HG02981 (cell line): ENCODE measurements around the gene DPYSL5.

Source experiments
- ATAC-seq: cut with Tn5 transposase; IDR thresholded peaks from one replicate; pipeline ENCODE4 v1.9.1; 2021; ENCODE audit warnings: mild to moderate bottlenecking, moderate library complexity; ENCODE audit not compliant: unreplicated experiment

The DPYSL5 gene

DNA sequence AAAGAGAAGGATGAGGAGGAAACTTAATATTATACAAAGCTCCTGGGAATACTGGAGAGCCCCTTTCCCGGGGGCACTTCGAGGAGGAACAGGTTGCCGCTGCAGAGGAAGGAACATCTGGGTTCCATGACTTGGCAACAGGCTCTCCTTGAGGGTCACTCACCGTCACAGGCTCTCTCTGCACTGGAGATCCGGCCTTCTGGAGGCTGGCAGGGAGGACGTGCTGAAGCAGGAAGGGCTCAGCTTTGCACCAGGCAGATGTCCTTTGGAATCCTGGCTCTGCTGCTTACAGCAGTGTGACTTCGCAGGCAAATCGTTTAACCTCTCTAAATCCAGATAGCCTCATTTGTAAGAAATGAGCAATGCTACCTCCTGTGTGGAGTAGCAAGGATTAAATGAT lies 2.9 kb upstream of the DPYSL5 start:
- ATAC-seq = no peak

DNA sequence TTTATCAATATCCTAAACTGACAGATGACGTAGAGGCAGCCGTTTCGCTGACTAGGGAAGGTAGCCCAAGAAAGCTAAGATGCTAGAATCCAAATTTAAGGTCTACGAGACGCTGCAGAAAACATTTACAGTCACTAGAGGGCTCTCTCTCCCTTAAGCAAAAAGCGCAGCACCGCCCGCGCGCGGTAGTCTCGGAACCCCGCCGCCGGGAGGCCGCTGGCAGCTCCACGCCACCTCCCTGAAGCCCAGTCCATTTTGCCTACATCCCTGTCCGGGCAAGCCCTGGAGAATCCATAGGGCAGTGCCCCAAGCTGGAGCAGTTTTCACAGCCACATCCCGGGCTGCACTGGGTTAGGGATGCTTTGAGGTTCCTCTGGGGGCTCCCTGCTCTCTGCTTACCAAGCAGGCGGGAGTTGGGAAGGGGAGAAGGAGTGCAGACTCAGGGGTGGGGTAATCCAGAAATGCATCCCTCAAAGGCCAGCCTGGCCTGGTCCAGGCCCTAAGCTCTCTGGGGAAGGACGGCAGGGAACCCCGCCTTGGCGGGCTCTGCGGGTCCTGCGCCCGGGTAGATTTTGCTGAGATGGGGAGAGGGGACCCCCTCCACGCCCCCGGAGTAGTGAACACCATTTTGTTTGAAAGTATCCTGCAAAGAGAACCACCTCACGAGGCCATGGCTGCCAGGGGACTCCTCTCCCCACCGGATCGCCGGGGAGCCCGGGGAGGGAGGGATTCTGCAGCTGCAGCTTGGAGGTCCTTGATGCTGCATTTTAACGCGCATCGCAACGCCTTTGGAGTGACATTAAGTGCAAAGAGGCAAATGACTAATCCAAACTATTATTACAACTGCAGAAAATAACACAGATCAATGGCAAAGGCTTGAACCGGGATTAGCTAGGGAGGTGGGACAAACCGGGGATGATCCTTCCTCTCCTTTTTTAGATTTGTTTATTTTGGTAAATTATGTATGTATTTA lies 1.3 kb upstream of the DPYSL5 start:
- ATAC-seq = no peak

GRCh38 chr2:26847307-26847654 lies 651 bp upstream of the DPYSL5 start:
- no peak for ATAC-seq

- no peak for ATAC-seq
Observed at GRCh38 chr2:26848336-26849055, 564 bp downstream of the DPYSL5 start.

GRCh38 chr2:26849056-26849999 lies 1.4 kb downstream of the DPYSL5 start:
- ATAC-seq = no peak

DNA sequence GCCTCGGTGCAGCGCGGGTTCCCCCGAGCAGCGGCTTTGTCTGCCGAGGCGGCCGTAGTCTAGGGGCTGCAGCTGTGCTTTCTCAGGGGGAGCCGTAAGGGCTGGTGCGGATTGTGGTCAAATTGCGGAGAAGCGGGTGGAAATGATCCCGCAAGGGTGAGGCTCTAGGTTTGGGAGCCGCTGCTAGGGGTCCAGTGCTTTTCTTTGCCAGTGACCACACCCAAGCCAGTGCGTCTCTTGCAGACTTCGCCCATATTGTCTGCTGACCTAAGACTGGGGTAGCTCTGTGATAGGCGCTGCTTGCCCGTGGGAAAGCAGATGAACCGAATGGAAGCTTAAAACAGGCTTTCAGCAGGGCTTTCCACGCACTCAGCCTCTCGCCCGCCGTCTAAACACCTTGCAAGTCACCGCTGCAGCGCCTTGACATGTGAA lies 2.1 kb downstream of the DPYSL5 start:
- ATAC-seq = no peak

DNA sequence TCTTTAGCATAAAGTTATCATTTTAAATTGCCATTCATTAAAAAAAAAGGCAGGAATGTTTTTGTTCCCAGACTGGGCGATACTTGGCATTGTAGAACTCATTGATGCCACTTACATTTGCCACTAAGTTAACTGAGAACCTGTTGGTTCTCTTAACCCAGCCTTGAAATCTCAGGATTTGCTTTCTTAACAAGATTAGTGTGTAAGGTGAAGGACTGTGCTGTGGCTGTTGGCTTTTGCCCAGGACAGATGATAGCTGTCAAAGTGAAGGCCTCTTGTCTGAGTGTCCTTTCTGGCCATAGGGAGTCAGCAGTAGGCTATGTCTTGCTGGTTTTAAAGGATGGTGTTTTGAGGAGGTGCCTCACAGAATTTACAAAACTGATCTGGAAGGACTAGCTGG lies 2.6 kb downstream of the DPYSL5 start:
- ATAC-seq = no peak

DNA sequence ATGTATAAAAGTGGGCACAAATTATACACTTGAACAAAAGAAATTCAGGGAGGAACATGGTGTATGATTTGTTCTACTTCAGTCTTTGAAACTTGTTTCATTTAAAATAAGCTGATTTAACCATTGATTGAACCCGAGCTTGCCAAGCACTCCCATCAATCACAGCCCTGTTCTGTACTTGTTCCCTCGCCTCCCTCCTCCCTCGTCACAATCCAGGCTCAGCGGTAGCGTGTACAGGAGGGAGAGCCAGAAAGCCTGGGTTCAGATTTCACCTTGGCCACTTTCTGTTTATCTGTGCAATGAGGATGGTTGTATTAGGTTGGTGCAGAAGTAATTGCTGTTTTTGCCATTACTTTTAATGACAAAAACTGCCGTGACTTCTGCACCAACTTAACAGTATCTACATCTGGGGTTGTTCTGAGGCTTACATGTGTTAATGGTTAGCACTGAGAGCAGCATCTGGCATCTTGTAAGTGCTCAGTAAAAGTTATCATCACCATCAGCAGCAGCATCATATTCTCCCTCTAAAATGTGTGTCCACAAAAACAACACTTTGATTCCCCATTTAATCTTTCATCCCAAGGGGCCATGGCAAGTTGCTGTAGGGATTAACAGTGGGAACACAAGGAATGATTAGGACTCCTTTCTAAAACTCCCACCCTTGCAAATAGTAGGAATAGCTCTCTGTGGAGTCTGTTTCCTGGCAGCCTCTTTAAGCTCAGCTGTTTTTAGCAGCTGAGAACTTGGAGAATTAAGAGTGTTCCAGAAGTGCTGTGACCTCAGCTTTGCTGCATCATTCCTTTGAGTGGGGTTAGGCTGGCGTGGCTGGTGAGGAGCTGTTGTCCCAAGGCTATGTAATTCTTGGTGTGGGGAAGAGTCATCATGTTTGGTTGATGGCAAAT lies 4.7 kb downstream of the DPYSL5 start:
- no peak for ATAC-seq

DNA sequence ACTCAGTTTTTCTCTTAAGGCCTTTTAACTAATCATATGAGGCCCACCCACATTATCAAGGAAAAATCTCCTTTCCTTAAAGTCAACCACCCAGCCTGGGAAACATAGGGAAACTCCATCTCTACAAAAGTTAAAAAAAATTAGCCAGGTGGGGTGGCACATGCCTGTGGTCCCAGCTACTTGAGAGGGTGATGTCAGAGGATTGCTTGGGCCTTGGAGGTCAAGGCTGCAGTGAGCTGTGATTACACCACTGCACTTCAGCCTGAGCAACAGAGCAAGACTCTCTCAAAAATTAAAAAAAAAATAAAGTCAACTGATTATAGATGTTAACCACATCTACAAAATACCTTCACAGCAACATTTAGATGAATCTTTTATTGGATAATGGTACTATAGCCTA lies 5.8 kb downstream of the DPYSL5 start:
- no peak for ATAC-seq

DNA sequence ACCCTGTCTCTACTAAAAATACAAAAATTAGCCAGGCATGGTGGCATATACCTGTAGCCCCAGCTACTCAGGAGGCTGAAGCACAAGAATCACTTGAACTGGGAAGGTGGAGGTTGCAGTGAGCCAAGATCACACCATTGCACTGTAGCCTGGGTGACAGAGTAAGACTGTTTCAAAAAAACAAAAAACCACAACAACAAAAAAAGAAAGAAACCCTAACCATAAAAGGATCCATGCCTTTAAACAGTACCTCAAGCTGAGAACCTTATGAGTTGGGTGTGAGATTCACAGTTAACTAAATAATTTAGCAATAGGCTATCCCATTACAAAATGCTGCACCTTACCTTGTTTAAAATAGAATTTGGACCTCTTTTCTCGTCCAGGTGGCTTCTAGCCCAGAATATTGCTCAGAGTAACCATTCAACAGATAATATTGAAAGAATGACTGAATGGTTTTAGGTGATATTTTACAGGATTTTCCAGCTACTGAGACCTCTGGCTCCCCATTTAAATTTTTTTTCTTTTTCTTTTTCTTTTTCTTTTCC lies 6.4 kb downstream of the DPYSL5 start:
- no peak for ATAC-seq

DNA sequence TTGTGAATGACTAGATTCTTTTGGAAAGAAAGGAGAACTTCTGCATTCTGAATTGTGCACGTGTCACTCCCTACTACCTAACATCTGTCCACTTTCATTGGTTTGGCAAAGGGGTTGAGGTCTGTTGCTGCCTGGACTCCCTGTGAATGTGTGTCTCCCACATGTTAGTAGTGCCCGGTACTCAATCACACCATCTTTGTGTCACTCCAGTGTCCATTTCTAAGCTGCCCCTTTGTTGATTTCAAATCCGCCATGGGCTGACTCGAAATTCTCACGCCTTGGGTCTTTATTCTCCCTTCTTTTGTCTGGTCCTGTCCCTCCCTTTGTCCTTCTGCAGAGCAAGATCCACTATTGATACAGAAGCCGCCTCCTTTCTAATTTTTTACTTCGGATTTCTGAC lies 7.5 kb downstream of the DPYSL5 start:
- no peak for ATAC-seq

GRCh38 chr2:26859622-26860021 lies 11.7 kb downstream of the DPYSL5 start:
- ATAC-seq = no peak

DNA sequence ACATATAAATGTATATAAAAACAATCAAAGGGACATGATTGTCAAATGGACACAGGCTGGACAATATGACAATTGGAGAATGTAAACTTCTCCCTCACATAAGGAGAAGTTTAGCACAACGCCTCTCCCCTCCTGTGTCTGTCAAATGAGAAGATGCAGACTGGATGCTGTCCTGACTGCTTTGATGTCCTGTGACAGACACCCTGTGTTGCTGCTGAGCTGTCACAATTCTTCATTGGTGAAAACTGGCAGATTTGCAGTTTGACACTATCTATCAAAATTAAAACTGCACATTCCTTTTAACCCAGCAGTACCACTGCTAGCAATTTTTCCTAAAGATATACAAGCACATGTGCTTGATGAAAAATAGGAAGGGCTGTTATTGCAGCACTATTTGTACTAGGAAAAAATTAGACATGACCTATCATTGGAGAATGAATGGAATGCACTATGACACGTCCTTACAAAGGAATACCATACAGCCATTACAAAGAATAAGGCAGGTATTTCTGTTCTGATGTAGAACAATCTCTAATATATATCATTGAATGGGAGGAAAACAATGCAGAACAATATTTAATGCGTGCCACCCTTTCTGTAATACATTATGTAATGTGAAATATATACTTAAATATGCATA lies 12.4 kb downstream of the DPYSL5 start:
- ATAC-seq = no peak

GRCh38 chr2:26861610-26862224 lies 13.8 kb downstream of the DPYSL5 start:
- no peak for ATAC-seq

GRCh38 chr2:26864226-26864625 lies 16.3 kb downstream of the DPYSL5 start:
- no peak for ATAC-seq

DNA sequence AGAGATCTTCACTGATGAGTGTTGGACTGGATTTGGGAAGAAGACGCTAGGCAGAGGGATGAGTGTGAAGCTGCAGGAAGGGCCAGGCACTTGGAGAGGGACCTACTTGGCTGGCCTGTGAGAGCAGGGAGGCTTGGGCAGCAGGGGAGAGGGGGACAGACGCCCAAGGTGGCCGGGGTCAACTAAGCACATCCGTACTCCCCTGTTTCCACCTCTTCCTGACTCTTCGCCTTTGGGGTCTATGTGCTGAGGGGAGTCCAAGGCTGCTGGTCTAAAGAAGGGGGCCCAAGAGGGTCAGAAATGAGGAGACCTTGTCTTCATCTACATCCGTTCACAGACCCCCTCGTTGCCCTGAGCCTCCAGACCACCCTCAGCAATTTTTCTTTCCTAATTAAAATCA lies 16.7 kb downstream of the DPYSL5 start:
- ATAC-seq = no peak

DNA sequence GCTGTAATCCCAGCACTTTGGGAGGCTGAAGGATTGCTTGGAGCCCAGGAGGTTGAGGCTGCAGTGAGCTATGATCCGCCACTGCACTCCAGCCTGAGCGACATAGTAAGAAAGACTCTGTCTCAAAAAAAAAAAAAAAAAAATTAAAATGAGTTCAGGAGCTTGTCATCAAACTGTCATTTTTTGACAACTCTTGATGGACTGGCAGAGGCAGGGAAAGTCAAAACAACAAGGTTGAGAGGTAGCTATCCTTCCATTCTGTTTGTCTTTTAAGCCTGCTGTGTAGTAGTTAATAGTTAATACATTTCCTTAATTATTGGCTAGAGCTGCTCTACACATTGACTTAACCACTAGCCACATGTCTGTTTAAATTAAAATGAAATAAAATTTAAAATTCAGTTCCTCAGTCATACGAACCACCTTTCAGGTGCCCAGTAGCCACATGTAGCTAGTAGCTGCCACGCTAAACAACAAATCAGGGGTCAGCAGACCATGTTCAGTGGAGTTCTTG lies 22.7 kb downstream of the DPYSL5 start:
- no peak for ATAC-seq

- no peak for ATAC-seq
Observed at GRCh38 chr2:26873286-26873983, 25.5 kb downstream of the DPYSL5 start.
